ENCODE results near the gene AFF3.

AFF3 gene

DNA sequence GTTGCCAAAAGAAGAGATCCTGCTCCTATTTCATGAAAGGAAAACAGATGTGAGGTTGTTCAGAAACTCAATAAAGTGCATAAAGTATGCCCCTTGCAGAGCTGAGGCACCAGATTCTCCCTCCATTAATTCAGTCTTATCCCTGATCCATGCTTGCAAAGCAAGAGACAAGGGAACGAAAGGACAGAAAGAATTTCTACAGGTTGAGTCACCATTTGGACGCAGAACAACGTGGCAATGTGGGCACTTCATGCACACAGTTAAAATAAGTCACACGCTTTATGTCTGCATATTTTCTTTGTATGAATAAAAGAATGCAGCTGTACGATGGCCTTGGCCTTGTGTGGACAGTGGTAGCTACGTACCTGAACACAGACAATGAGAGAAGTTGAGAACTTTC lies 330.8 kb downstream of the AFF3 start:
- no peak for DNase-seq

DNA sequence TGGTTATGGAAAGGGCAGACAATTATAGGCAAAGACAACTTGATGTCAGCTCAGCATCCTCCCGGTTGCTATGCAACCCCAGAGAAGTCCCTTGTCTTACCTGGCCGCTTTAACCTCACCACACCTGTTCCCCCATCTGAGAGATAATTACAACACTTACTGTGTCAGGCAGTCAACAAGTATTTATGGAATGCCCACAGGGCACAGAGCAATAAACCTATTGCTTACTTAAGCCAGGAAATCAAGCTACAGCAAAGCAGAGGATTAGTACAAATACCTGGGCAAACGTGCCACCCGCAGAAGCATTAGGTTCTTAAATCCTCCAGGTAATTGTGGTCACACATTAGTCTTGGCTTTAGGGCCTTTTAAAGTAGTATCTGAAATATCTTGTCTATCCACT lies 332.2 kb downstream of the AFF3 start:
- DNase-seq = no peak

DNA sequence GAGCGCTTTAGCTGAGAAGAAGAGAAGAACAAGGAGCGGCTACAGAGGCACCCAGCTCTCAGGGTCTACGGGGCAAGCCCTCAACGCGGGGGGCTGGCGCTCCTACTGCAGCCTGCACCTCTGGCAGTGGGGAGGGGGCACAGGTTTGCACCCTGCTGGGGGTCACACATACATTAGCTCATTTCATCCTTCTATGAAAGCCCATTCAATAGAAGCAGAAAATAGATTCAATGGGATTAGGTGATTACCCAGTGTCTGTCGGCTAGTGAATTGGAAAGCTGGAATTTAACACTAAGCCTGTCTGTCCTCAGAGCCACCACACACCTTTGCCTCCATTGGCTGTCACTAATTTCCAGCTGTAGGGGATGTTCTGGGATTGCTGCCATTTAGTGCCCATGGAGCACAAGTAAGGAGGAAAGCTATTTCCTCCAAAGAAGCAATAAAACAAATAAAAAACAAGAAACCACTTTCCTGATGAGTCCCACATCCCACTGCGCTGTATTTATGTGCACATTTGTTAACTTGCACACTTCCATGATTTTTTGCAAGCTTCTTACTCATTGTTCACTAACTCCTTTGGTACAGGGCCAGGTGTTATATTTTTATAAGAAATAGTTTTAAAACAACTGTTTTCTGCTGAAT lies 333.0 kb downstream of the AFF3 start:
- DNase-seq = peak; percentile 62

DNA sequence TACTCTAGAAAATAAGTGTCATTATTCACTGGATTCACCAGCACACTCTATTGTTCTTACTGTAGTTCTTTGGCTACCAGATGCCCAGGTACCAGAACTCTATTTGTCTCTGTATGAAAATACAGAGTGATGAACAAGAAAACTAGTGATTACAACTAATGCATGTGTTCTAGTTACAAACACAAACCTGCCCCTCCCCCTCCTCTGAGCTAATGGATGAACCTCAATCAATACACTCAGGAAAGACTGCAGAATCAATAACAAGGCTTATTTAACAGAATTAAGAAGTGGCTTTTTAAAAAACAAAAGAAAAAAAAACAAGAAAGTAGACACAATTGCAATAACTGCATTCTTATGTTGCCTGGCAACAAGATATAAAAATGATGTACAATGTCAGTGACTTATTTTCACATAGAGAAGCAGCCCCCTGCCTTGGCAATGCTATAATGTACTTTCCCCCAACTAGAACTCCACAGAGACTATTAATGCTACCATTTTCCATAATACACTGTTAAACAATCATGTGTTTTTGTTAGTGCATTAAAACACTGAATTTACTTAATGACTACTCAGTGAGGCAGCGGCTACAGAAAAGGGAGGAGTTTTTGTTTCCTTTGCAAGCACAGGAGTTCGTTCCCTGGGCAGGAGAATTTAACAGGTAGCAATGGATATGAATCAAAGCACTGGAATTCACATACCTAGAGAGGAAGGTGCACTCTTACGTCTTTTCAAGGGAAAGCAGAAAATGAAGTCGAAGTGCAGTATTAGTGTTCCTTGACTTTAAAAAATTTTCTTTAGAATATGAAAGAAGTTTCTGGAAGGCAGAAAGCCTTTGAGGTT lies 333.8 kb downstream of the AFF3 start:
- DNase-seq = no peak

DNA sequence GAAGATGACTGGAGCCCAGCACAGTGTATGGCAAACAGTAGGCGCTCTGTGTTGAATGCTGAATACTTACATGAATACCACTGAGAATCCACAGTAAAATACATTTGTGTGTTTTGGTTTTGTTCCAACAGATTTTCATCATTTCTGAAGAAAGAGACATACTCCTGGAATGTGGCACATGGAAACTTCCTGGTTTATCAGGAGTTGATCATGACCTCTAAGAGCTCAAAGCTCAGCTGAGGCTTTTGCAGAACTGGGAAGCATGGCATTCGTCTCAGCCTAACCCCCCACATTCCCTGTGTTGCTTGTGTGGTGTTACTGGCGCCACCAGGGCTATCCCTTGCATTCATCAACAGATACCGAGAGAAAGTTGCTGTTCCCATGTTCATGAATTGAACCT lies 335.6 kb downstream of the AFF3 start:
- no peak for DNase-seq

DNA sequence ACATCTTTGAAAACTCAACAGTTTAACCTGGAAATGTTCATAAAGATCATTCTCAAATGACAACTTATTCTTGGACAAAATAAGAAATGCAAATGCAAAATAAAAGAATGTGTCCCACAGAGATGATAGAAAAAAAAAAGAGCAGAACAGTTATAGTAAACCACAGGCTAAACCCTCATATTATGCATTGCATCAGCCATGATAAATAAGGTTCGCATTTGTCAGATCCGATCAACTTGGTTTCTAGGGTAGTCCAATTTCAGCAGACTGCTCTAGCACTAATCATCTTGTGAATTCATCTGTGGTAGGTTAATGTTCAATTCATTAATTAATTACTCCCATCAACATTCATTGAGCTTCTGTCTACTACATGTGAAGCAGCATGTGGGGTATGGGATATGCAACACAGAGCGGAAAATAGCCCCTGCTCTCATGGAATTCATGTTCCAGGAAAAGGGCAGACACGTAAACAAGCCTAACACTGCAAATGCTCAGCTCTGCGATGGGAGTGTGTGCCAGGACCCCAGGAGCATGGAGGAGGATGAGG lies 336.4 kb downstream of the AFF3 start:
- no peak for DNase-seq

DNA sequence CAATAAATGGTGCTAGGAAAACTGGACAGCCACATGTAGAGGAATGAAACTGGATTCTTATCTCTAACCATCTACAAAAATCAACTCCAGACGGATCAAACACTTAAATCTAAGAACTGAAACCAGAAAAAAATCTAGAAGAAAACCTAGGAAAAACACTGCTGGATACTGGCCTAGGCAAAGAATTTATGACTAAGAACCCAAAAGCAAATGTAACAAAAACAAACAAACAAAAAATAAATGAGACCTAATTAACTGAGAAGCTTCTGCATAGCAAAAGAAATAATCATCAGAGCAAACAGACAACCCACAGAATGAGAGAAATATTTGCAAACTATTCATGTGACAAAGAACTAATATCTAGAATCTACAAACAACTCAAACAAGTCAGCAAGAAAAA lies 338.5 kb downstream of the AFF3 start:
- no peak for DNase-seq

DNA sequence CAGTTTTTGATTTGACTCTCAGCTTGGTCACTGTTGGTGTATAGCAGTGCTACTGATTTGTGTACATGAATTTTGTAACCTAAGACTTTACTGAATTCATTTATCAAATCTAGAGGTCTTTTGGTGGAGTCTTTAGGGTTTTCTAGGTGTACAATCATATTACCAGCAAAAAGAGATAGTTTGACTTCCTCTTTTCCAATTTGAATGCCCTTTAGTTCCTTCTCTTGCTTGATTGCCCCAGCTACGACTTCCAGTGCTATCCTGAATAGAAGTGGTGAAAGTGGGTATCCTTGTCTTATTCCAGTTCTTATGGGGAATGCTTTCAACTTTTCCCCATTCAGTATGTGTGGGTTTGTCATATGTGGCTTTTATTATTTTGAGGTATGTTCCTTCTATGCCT lies 339.7 kb downstream of the AFF3 start:
- no peak for DNase-seq

DNA sequence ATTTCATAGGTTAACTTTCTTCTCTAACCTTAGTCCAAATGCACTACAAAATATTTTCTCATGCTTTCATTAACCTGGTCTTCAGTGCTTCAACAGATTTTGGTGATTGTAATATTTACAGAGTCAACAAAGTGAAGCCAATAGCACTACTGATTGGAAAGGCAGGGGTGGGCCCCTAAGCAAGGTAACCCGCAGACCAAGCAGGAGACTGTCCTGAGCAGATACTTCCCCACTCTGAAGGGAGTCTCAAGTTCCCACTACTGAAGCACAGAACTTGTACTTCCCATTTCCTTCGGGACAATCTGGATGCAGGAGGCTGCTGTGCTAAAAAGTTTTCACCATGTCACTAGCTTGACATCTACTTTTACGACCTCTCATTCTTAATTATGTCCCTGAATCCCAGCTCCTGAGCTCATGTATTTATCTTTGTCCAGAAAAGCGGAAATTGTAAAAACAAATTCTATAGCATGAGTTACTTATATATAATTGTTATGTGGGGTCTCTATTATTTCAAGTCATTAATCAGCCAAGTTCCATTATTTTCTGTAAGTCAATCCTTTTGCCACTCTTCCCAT lies 341.0 kb downstream of the AFF3 start:
- DNase-seq = no peak

DNA sequence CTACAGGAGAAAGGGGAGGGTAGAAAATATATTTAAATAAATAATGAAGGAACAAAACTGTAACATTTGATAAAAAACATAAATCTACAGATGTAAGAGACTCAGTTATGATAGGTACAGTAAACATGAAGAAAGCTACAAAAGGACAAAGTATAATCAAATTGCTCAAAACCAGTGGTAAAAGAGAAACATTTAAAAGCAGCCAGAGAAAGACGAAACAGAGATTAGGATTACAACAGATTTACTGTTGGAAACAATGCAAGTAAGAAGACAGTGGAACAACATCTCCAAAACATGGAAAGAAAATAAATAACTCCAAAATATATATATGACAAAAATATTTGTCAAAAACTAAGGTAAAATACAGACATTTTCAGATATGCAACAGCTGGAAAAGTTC lies 344.9 kb downstream of the AFF3 start:
- DNase-seq = no peak

DNA sequence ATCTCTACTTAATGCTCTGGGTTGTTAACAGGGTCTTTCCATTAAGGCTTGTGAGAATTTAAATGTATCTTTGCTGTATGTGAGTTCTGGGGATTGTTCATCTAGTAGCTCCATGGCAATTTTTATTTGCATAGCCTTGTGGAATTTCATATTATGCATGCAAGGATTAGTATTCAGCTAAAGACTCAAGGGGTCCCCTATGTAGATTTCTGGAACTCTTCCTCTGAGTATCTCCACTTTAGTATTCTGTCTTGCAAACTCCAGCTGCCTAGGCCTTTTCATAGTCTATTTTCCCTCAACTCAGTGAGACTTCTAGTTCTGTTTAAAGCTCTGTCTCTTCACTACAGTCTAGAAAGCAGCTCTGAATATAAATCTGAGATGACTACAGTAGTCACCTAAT lies 348.0 kb downstream of the AFF3 start:
- DNase-seq = no peak

DNA sequence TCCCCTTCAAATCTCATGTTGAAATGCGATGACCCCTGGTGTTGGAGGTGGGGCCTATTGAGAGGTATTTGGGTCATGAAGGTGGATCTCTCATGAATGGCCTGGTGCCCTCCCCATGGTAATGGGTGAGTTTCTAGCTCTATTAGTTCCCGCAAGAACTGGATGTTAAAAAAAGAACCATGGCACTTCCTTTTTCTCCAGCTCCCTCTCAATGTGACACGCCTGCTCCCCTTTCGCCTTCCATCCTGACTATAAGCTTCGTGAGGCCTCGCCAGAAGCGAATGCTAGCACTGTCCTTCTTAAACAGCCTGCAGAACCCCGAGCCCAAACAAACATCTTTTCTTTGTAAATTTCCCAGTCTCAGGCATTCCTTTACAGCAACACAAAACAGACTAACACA lies 349.4 kb downstream of the AFF3 start:
- no peak for DNase-seq

DNA sequence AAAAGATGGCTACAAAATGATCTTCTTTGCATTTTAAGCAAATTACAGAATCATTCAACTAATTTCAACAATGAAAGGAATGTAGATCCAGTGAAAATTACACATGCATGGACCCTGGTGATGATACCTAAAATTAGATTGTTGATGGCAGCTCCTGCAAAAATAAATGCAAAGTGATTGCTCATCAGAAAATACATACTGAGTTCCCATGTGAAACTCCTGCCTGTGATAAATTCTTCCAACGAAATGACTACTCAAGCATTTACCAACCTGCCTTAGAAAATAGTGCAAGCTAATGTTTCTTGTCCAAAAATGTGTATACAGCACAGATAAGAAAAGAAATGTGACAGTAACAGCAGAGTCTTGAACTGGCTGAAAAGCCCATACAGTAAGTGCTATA lies 352.5 kb downstream of the AFF3 start:
- no peak for DNase-seq

DNA sequence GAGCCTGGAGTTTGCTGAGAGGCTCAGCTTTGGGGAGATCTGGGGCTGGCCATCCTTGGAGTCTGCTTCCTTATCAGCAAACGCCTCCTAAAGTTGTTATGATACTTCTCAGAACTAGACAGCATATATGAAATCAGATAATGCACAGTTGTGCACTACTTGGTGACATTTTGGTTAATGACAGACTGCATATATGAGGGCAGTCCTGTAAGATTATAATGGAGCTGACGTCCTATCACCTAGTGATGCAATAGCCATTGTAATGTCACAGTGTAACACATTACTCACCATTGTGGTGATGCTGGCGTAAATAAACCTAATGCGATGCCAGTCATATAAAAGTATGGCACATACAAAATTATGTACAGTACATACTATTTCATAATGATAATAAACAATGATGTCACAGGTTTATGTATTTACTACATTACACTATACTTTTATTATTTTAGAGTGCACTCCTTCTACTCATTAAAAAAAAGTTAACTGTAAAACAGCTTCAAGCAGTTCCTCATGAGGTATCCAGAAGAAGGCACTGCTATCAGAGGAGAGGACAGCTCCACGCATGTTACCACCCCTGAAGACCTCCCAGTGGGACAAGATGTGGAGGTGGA lies 354.5 kb downstream of the AFF3 start:
- no peak for DNase-seq

DNA sequence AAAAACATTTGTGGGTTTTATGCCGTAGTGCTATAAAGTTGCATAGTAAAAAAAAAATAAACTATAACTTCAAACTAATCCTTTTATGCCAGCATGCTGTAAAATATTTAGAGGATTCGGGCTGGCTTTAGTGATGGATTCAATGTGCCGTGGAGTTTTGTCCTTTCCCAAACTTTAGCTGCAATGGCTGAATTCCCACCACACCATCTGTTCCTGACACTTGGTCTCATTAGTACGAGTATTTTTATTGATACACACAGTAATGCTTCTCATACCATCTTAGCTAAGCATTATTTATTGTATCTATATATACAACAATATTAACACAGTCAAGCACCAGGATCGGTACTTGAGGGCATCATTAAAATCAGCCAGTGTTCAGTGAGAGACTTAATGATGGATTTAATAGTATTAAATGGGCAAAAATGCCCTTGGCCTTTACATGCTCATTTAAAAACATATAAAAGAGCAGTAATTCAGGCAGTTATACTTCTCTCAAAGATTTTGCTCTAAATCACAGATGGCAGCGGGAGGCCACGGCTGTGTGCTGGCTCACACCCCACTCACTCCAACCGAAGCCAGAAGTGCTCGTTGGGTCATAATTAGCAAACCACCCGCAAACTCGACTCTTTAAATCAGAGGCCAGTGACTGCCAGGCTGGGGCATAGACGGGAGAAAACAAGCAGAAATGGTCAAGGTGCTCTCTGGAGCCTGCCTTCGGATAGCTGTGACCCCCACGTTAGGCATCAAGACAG lies 355.6 kb downstream of the AFF3 start:
- no peak for DNase-seq

DNA sequence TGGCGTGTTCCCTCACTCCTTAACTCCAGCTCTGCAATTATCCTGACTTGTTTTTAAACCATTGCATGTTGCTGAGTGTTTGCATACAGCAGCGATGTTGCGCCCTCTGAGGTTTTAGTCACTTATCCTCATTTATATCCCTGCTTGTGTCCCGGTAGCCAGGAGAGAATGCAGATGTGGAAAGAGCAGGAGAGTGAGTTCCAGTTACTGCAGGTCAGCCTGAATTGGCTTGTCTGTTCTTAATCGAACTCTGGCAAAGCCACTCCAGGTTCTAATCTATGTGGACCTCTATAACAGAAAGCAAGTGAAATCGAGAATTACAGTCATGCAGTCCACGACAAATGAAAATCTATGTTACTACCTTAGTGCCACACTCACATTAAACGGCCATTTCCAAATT lies 357.4 kb downstream of the AFF3 start:
- DNase-seq = no peak

DNA sequence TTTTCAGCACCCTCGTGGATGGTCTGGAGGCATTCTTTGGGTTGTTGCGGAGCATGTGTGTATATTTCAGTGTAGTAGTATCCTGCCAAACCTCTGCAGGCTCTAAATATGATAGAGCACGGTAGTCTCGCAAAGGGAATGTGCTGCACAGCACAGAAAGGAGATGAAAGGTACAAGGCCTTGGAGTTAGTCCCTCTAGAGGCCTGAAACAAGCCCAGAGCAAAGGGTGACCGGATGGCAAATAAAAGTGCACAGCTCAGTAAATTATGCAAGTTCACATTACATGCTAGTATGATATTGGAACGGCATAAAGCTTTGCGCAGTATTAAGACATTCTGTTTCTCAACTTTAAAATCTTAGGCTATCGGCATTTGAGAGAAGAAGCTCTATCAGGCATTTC lies 358.1 kb downstream of the AFF3 start:
- DNase-seq = no peak

DNA sequence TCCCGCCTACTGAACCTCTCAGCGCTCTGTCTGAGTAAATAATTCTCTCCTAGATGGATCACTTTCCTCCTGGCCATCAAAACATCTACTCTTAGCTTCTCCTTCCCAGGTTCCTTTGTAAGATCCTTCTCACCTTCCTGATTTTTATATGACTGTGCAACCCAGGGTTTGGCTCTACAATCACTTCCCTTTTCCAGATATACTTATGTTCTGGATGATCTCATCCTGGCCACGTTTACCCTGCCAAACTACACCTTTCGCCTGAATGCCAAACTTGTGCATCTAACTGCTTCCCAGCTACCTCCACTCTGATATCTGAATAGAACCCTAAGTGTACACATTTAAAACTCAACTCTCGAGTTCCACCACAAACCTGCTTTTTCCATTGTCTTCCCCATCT lies 362.1 kb downstream of the AFF3 start:
- no peak for DNase-seq

DNA sequence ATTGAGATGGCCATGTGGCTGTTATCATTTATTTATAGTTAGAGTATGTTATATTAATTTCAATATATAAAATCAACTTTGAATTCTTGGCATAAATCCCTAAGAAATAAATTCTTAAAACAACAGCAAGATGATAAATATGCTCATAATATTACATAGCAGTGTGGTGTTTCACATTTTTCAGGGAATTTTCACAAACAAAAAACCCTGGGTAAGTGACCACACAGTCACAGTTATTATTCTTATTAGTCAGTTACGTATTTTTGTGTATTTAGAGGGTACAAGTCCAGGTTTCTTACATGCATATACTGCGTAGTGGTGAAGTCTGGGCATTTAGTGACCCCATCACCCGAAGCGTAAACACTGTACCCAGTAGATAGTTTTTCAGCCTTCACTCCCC lies 363.1 kb downstream of the AFF3 start:
- DNase-seq = no peak

DNA sequence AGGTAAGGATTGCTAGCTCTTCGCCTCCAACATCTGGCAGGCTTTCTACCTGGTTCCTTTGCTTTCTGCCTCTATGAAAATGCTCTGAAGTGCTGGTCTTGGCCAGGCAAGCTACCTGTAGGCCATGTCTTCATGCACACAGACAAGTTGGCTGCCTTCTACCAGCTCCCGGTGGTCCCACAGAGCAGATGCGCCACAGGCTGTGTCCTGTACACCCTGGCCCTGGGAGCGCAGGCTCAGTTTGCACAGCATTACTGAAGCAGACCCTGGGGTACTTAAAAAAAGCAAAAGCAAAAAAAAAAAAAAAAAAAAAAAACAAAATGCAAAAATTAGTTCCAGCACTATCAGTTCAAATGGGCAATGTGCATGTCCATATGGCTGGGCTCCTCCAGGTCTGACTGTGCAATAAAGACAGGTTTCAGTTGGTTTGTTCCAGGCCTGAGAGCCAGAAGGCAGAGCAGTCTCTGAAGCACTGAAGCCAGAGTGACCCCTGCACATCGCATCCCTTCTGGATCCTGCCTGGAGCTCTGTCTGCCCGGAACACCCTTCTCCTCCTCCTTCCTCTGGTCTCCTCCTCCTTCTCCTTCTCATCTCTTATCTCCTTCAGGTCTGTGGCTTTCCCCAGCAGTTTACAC lies 364.6 kb downstream of the AFF3 start:
- no peak for DNase-seq

DNA sequence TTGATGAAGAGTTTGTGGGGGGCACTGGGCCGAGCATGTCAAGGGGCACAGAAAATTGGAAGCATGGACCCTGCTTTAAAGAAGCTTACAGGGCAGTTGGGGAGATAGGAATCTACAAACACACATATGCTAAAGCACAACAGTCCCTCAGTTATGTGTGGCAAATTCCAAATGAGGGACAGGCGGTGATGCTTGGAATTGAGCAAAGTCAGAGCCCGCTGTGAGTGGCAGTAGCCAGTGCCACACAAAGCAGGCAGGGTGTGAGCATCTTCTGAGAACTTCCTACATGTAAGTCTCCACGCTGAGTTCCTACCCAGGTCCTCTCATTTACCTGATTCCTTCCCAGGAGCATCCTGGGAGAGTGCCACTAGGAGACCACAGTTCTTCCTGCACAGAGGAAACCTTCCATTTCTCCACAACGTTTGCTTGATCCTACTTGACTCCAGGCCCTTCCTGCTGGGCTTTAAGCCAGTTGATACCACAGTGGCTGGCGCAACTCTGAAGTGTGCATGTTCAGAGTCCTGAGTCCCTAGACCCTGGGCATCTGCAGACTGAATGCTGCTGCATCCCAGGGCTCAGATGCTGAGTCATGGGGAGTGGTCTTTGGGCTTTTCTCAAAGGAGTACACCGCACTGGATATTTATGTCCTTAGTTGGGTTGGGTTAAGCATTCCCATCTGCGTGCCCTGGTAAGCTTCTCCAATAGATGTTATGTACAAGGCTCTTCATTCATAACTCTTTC lies 365.3 kb downstream of the AFF3 start:
- no peak for DNase-seq
